B cell (primary cell): ENCODE results near the gene TSHZ3. TPM values are rescaled to one million over a fixed set of nuclear protein-coding genes. Genes with fewer than 3 reads are reported as not detected.

Experiments used
- ATAC-seq: fragments of 200-7000 bp; cut with Tn5 transposase; one replicate; pipeline ENCODE4 v1.10.0; 2021; ENCODE audit warnings: low read depth, mild to moderate bottlenecking, moderate number of reproducible peaks, moderate library complexity
- CTCF ChIA-PET: fragments of 350-600 bp; sonication (Branson Sonifier 250); formaldehyde crosslinking; loops from one replicate; lab custom pipeline; 2021; ENCODE audit warnings: antibody characterized with exemption, inconsistent platforms; lab: Charles Lee
- POLR2A ChIA-PET: fragments of 350-600 bp; sonication (Branson Sonifier 250); formaldehyde crosslinking; loops from one replicate; lab custom pipeline; 2021; ENCODE audit warnings: antibody characterized with exemption; lab: Charles Lee
- DNase-seq: peaks from one replicate; pipeline ENCODE4 v3.0.0; 2013
- H2AFZ ChIP-seq: 2 replicates; pipeline ENCODE4 v1.6.1; 2012; ENCODE audit warnings: mild to moderate bottlenecking, low read depth, low read length; ENCODE audit not compliant: insufficient read depth, poor library complexity, severe bottlenecking
- H3K27ac ChIP-seq, 2 donors: 1 replicate in 1 of 2; 2 replicates in 1 of 2; pipeline ENCODE4 v1.5.1; 2012 to 2013; ENCODE audit warnings: low read length in 2 of 2, mild to moderate bottlenecking in 2 of 2, moderate library complexity in 1 of 2
- H3K27me3 ChIP-seq, 4 experiments: fragments of 200-600 bp in 1 of 4; sonication (generic) in 1 of 4; replicated peaks in 1 of 4; 1 replicate in 2 of 4; 2 replicates in 2 of 4; pipeline versions ENCODE4 v1.6.1 to v1.7.0; 2013 to 2016; ENCODE audit warnings: low read length in 3 of 4, mild to moderate bottlenecking in 2 of 4, mixed read lengths in 1 of 4, moderate library complexity in 1 of 4; ENCODE audit not compliant: insufficient read depth in 4 of 4, control insufficient read depth in 3 of 4; ENCODE audit errors: control extremely low read depth in 1 of 4
- H3K36me3 ChIP-seq, 2 experiments: replicated peaks in 1 of 2; 1 replicate in 1 of 2; 2 replicates in 1 of 2; pipeline versions ENCODE4 v1.6.1 to v1.7.1; 2013; ENCODE audit warnings: low read length in 1 of 2; ENCODE audit not compliant: insufficient read depth in 2 of 2, control insufficient read depth in 1 of 2; ENCODE audit errors: control extremely low read depth in 1 of 2, extremely low read depth in 1 of 2
- H3K4me1 ChIP-seq, 2 donors: fragments of 200-600 bp in 1 of 2; sonication (generic) in 1 of 2; 1 replicate in 1 of 2; 2 replicates in 1 of 2; pipeline versions ENCODE4 v1.5.1 to v1.6.1; 2013 to 2017; ENCODE audit warnings: low read length in 2 of 2; ENCODE audit not compliant: control insufficient read depth in 2 of 2, insufficient read depth in 2 of 2
- H3K4me2 ChIP-seq: replicated peaks from 2 replicates; pipeline ENCODE3; 2012; ENCODE audit warnings: mild to moderate bottlenecking, low read depth, low read length; ENCODE audit not compliant: poor library complexity, severe bottlenecking
- H3K4me3 ChIP-seq, 5 experiments: fragments of 200-600 bp in 1 of 5; sonication (generic) in 1 of 5; 1 replicate in 3 of 5; 2 replicates in 2 of 5; pipeline versions ENCODE4 v1.5.1 to v1.7.0; 2011 to 2016; ENCODE audit warnings: low read length in 4 of 5, mild to moderate bottlenecking in 4 of 5, low read depth in 2 of 5, control low read depth in 1 of 5, moderate library complexity in 1 of 5; ENCODE audit not compliant: insufficient read depth in 1 of 5; ENCODE audit errors: control extremely low read depth in 1 of 5, extremely low read depth in 1 of 5
- H3K79me2 ChIP-seq: fragments of 200-600 bp; sonication (generic); one replicate; pipeline ENCODE4 v1.6.0; 2016; ENCODE audit warnings: low read length; ENCODE audit not compliant: control insufficient read depth, insufficient read depth
- H3K9ac ChIP-seq: fragments of 200-600 bp; sonication (generic); 2 replicates; pipeline ENCODE4 v1.6.1; 2017; ENCODE audit warnings: mild to moderate bottlenecking, low read length, moderate library complexity
- H3K9me3 ChIP-seq, 3 donors: one replicate each; pipeline versions ENCODE4 v1.6.1 to v1.7.1; 2013; ENCODE audit warnings: low read length in 2 of 3; ENCODE audit not compliant: control insufficient read depth in 2 of 3, insufficient read depth in 1 of 3; ENCODE audit errors: control extremely low read depth in 1 of 3
- H4K20me1 ChIP-seq: 2 replicates; pipeline ENCODE4 v1.6.0; 2012; ENCODE audit warnings: mild to moderate bottlenecking, low read length; ENCODE audit not compliant: insufficient read depth, control insufficient read depth, poor library complexity, severe bottlenecking
- H3K27ac Mint-ChIP-seq: one replicate; pipeline ENCODE4 v1.8.0; 2021; ENCODE audit warnings: mixed read lengths
- H3K27me3 Mint-ChIP-seq: one replicate; pipeline ENCODE4 v1.8.0; 2021; ENCODE audit warnings: mixed read lengths
- H3K4me1 Mint-ChIP-seq: one replicate; pipeline ENCODE4 v1.8.0; 2021; ENCODE audit warnings: mixed read lengths
- H3K4me3 Mint-ChIP-seq: one replicate; pipeline ENCODE4 v1.8.0; 2021; ENCODE audit warnings: mixed read lengths
- H3K9me3 Mint-ChIP-seq: one replicate; pipeline ENCODE4 v1.8.0; 2022; ENCODE audit warnings: mixed read lengths; ENCODE audit not compliant: insufficient read depth
- CTCF ChIP-seq: fragments of 200-600 bp; IDR thresholded peaks from one replicate; pipeline ENCODE4 v1.8.0; 2022; ENCODE audit warnings: antibody characterized with exemption, mild to moderate bottlenecking
- EZH2 ChIP-seq: IDR thresholded peaks from 2 replicates; pipeline ENCODE4 v1.6.1; 2012; ENCODE audit warnings: borderline replicate concordance, low read depth, mild to moderate bottlenecking, moderate library complexity, low read length; ENCODE audit not compliant: insufficient read depth, poor library complexity, severe bottlenecking
- WGBS: methylation state at CpG from one replicate; pipeline ENCODE4 v1.1.5; 2013; ENCODE audit warnings: missing lambda C conversion rate; ENCODE audit not compliant: insufficient coverage; 5-methylcytosine and 5-hydroxymethylcytosine counted together
- intact Hi-C: fragments of 100-400 bp; cut with micrococcal nuclease; formaldehyde crosslinking; loops from one replicate; pipeline ENCODE4 v1.10.0; 2022
- polyA plus RNA-seq: library from polyadenylated mRNA; depleted of rRNA; stranded (reverse); fragments of >200 nt; gene quantifications from 2 replicates; pipeline ENCODE4 v1.2.3, GENCODE V29; 2012
- total RNA-seq, 2 donors: library from RNA; stranded (reverse); fragments of 120-200 nt in 1 of 2; gene quantifications; 1 replicate in 1 of 2; 2 replicates in 1 of 2; pipeline versions ENCODE4 v1.2.3 to v1.2.4, GENCODE V29; 2013 to 2022

Gene TSHZ3
- total and polyA plus RNA-seq, 2 donors (not counting 1 experiment from before 2014, with no cell fraction given), result 0.03 to 0.34 TPM

- H3K4me3 ChIP-seq, result no peak overlapping the region
- H3K4me2 ChIP-seq, result no peak overlapping the region
- H3K27me3 ChIP-seq, result no peaks in the 10 kb centered on the region
- Mint-ChIP-seq H3K27ac (no peak overlapping the region), H3K27me3 (no peaks in the 10 kb centered on the region), H3K9me3 (no peaks in the 10 kb centered on the region), H3K4me3 (no peak overlapping the region), H3K4me1 (no peaks in the 10 kb centered on the region)
- DNase-seq, result no peak
- POLR2A ChIA-PET, result no interaction called here
- no peaks in the 10 kb centered on the region for H3K4me1 ChIP-seq
- no peak overlapping the region for H3K27ac ChIP-seq
- H3K79me2 ChIP-seq, result no peaks in the 10 kb centered on the region
- no peak for TF ChIP-seq EZH2
- H3K9me3 ChIP-seq, result peaks cover 0 to 34% (median 0%) of the 10 kb centered on the region in 3 donors
- CTCF ChIA-PET, result no interaction called here
- no peak for ATAC-seq
- H3K9ac ChIP-seq, result no peak overlapping the region
- H2AFZ ChIP-seq, result no peak overlapping the region
- no peaks in the 10 kb centered on the region for H4K20me1 ChIP-seq
- 100% methylated on average over 5 of the region's 11 CpGs for WGBS
- H3K36me3 ChIP-seq, result no peaks in the 10 kb centered on the region
- intact Hi-C loops, result no loop called here
Observed at GRCh38 chr19:31280287-31281006, 68.8 kb downstream of the TSHZ3 start.

GRCh38 chr19:31279436-31279765 lies 69.8 kb downstream of the TSHZ3 start:
- intact Hi-C loops, result no loop called here
- H3K4me1 Mint-ChIP-seq, result no peaks in the 10 kb centered on the region
- H3K9ac ChIP-seq, result no peak overlapping the region
- H3K36me3 ChIP-seq, result no peaks in the 10 kb centered on the region
- H3K4me3 Mint-ChIP-seq, result no peak overlapping the region
- H3K79me2 ChIP-seq, result no peaks in the 10 kb centered on the region
- no peak overlapping the region for H3K27ac Mint-ChIP-seq
- H3K27ac ChIP-seq, result no peak overlapping the region
- no peaks in the 10 kb centered on the region for H3K4me1 ChIP-seq
- H3K27me3 Mint-ChIP-seq, result no peaks in the 10 kb centered on the region
- no peak overlapping the region for H3K4me2 ChIP-seq
- H4K20me1 ChIP-seq, result no peaks in the 10 kb centered on the region
- ATAC-seq, result no peak
- POLR2A ChIA-PET, result no interaction called here
- H3K4me3 ChIP-seq, result no peak overlapping the region
- no peak for DNase-seq
- H3K27me3 ChIP-seq, result no peaks in the 10 kb centered on the region
- CTCF ChIA-PET, result no interaction called here
- peaks cover 0 to 38% (median 0%) of the 10 kb centered on the region in 3 donors for H3K9me3 ChIP-seq
- no peaks in the 10 kb centered on the region for H3K9me3 Mint-ChIP-seq
- H2AFZ ChIP-seq, result no peak overlapping the region
- TF ChIP-seq EZH2 (no peak), CTCF (no peak)
- WGBS, result 93% methylated on average over 16 of the region's 16 CpGs
